Measurements from ENCODE around the gene EMC10.
"Not testable (repeated sequence)": the region's sequence is repeated elsewhere in the genome, so short reads cannot be mapped to it uniquely, and the experiment has no call there.

EMC10 gene

DNA sequence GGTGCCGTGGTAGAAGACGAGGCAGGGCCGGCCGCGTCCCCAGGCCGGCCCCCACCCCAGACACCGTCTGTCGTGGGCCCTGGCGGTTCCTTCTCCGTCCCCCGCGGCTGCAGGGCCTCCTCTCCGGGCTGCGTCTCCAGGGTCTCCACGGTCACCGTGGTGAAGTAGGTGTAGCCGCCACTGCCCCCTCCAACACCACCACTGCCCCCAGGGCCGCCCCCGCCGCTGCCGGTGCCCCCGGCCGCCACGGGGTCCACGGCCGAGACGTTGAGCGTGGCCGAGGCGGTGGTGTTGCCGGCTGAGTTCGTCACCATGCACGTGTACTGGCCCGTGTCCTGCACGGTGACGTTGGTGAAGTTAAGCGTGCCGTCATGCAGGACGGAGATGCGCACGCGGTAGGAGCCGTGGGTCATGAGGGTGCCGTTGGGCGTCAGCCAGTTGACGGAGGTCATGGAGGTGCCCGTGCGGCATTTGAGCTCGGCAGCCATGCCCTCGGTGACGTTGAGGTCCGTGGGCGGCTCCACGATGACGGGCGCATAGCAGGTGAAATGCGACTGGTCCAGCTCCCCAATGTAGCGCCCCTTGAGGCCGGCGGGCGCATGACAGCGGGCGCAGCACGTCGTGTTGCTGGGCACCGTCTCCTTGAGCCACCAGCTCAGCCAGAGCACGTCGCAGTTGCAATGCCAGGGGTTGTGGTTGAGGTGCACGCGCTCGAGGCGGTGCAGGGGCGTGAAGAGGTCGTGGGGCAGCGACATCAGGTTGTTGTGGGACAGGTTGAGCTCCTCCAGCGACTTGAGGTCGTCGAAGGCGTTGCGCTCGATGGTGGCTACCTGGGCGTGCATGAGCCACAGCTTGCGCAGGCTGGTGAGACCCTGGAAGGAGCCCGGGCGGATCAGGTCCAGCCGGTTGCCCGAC, 42.0 kb downstream of the EMC10 start:
- TF ChIP-seq, protein P1, sequence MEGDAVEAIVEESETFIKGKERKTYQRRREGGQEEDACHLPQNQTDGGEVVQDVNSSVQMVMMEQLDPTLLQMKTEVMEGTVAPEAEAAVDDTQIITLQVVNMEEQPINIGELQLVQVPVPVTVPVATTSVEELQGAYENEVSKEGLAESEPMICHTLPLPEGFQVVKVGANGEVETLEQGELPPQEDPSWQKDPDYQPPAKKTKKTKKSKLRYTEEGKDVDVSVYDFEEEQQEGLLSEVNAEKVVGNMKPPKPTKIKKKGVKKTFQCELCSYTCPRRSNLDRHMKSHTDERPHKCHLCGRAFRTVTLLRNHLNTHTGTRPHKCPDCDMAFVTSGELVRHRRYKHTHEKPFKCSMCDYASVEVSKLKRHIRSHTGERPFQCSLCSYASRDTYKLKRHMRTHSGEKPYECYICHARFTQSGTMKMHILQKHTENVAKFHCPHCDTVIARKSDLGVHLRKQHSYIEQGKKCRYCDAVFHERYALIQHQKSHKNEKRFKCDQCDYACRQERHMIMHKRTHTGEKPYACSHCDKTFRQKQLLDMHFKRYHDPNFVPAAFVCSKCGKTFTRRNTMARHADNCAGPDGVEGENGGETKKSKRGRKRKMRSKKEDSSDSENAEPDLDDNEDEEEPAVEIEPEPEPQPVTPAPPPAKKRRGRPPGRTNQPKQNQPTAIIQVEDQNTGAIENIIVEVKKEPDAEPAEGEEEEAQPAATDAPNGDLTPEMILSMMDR (IDR thresholded peaks at IDR 0.05) = no peak
- Mint-ChIP-seq H3K27me3 (ENCODE audit: low read depth, poor library complexity) (peaks cover 3% of the 10 kb centered on the region), H3K4me3 (no peak overlapping the region), H3K36me3 (ENCODE audit: low read depth) (peaks cover 6% of the 10 kb centered on the region), H3K27ac (no peak overlapping the region), H3K4me1 (peaks cover 10% of the 10 kb centered on the region), H3K9me3 (no peaks in the 10 kb centered on the region)
- DNase-seq = no peak

DNA sequence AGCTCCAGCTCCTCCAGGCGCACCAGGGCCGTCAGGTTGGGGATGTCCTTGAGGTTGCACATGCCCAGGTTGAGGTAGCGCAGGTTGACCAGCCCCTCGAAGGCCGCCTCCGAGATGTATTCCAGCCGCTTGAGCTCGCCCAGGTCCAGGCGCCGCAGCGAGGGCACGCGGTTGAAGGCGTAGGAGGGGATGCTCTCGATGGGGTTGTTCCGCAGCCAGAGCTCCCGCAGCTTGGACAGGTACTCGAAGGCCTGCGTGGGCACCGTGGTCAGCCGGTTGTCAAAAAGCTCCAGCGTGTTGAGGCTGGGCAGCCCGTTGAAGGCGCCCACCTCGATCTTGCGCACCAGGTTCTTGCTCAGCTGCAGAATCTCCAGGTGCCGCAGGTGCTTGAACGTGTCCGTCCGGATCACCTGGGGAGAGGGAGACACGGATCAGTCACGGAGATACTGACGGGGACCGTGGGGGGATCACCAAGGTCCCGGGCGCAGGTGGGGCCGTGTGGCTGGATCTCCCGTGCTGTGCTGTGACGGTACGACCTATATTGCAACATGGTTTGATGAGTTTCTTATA, 42.8 kb downstream of the EMC10 start:
- no peak for DNase-seq
- Mint-ChIP-seq H3K9me3 (no peaks in the 10 kb centered on the region), H3K27me3 (ENCODE audit: low read depth, poor library complexity) (peaks cover 3% of the 10 kb centered on the region), H3K4me1 (peaks cover 4% of the 10 kb centered on the region), H3K27ac (no peak overlapping the region), H3K4me3 (no peak overlapping the region), H3K36me3 (ENCODE audit: low read depth) (peaks cover 6% of the 10 kb centered on the region)
- TF ChIP-seq, protein P1 (IDR thresholded peaks at IDR 0.05) = no peak

DNA sequence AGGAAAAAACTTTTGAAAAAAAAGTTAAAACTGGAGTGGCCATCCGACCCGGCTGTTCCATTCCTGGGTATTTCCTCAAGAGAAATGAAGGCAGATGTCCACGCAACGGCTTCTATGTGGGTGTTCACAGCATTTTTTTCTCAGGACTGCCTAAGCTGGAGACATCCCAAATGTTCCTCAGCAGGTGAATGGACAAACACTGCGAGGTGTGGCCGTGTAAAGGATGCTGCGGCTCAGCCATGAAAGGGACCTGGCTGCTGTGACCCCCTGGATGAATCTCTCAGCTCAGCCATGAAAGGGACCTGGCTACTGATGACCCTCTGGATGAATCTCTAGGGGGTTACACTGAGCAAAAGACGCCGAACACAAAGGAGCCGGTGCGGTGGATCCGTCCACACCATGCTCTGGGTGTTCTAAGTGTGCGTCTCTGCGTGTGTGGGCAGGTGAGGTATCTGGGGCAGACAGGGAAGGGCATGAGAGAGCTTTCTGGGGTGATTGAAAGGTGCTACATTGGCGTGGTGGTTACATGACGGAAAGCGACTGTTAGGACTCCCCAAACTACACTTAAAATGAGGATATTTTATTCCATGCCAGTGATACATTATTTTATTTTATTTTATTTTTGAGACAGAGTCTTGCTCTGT, 44.6 kb downstream of the EMC10 start:
- no peak for DNase-seq
- H3K27me3 Mint-ChIP-seq (ENCODE audit: low read depth, poor library complexity) = peaks cover 3% of the 10 kb centered on the region
- no peak overlapping the region for H3K27ac Mint-ChIP-seq
- peaks cover 7% of the 10 kb centered on the region for H3K36me3 Mint-ChIP-seq (ENCODE audit: low read depth)
- H3K9me3 Mint-ChIP-seq = no peaks in the 10 kb centered on the region
- no peak overlapping the region for H3K4me3 Mint-ChIP-seq
- TF ChIP-seq, protein P1 (IDR thresholded peaks at IDR 0.05) = no peak
- H3K4me1 Mint-ChIP-seq = peaks cover 2% of the 10 kb centered on the region

DNA sequence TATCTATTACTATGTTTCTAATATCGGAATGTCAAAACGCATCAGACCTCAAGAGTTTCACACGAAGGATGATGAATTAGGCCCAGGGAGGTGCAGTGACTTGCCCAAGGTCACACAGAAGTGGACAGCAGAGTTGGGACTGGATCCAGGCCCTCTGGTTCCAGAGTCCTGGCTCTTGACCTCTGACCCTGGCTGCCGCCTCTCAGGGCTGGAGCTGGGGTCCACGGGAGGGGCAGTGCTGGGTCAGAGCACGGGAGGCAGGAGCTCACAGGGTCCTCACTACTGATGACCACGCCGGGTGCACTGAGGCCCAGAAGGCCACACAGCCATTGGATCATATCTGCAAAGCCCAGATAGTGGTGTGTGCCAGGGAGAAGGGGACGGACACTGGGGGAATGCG, 46.6 kb downstream of the EMC10 start:
- peaks cover 11% of the 10 kb centered on the region for H3K36me3 Mint-ChIP-seq (ENCODE audit: low read depth)

DNA sequence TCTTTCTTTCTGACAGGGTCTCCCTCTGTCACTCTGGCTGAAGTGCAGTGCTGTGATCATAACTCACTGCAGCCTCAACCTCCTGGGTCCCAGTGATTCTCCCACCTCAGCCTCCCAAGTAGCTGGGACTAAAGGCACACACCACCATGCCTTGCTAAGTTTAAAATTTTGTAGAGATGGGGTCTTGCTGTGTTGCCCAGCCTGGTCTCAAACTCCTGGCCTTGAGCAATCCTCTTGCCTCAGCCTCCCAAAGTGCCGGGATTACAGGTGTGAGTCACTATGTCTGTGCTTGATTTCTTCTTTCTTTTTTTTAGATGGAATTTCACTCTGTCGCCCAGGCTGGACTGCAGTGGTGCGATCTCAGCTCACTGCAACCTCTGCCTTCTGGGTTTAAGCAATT, 51.7 kb downstream of the EMC10 start:
- Mint-ChIP-seq H3K27me3 (ENCODE audit: low read depth, poor library complexity) (peaks cover 22% of the 10 kb centered on the region), H3K4me1 (peaks cover 11% of the 10 kb centered on the region), H3K36me3 (ENCODE audit: low read depth) (peaks cover 14% of the 10 kb centered on the region)
- not testable (repeated sequence) for H3K9me3 Mint-ChIP-seq, H3K27ac Mint-ChIP-seq, H3K4me3 Mint-ChIP-seq, DNase-seq

More for the DNA sequence above, 46.6 kb downstream of the EMC10 start:
- no peaks in the 10 kb centered on the region for H3K9me3 Mint-ChIP-seq
- no peak overlapping the region for H3K27ac Mint-ChIP-seq
- no peak overlapping the region for H3K4me3 Mint-ChIP-seq
- H3K27me3 Mint-ChIP-seq (ENCODE audit: low read depth, poor library complexity) = peaks cover 6% of the 10 kb centered on the region
- DNase-seq = no peak
- peaks cover 6% of the 10 kb centered on the region for H3K4me1 Mint-ChIP-seq
- TF ChIP-seq, protein P1 (IDR thresholded peaks at IDR 0.05) = no peak

DNA sequence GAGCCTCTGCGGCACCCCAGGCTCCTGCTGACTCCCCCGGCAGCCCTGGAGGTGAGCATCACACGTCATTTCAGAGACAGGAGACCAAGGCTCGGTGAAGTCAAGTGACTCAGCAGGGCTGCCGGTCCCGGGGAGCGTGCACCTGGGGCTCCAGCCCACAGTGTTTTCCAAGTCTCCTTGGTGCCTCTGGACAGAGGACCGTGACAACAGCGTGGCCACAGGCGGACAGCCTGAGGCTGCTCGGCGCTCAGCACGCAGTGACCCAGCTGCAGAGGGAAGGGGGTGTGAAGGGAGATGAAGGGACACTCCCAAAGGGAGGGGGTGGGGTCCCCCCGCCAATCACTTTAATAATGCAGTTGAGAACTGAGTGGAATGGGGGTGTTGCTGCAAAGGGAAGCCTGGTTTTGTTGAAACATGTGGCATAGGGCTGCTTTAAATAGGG, 54.9 kb downstream of the EMC10 start:
- no peak for DNase-seq

More for the DNA sequence above, 54.9 kb downstream of the EMC10 start:
- H3K9me3 Mint-ChIP-seq = peaks cover 20% of the 10 kb centered on the region
- H3K4me3 Mint-ChIP-seq = no peak overlapping the region
- no peak overlapping the region for H3K27ac Mint-ChIP-seq
- peaks cover 27% of the 10 kb centered on the region for H3K27me3 Mint-ChIP-seq (ENCODE audit: low read depth, poor library complexity)
- peaks cover 20% of the 10 kb centered on the region for H3K36me3 Mint-ChIP-seq (ENCODE audit: low read depth)
- H3K4me1 Mint-ChIP-seq = peaks cover 14% of the 10 kb centered on the region
- TF ChIP-seq, protein P1 (IDR thresholded peaks at IDR 0.05) = no peak

Data from nephron progenitor cell (in vitro differentiated cells).